ENCODE data around the gene HAGHL.
"Not testable (repeated sequence)": the region's sequence is repeated elsewhere in the genome, so short reads cannot be mapped to it uniquely, and the experiment has no call there.

The HAGHL gene

DNA sequence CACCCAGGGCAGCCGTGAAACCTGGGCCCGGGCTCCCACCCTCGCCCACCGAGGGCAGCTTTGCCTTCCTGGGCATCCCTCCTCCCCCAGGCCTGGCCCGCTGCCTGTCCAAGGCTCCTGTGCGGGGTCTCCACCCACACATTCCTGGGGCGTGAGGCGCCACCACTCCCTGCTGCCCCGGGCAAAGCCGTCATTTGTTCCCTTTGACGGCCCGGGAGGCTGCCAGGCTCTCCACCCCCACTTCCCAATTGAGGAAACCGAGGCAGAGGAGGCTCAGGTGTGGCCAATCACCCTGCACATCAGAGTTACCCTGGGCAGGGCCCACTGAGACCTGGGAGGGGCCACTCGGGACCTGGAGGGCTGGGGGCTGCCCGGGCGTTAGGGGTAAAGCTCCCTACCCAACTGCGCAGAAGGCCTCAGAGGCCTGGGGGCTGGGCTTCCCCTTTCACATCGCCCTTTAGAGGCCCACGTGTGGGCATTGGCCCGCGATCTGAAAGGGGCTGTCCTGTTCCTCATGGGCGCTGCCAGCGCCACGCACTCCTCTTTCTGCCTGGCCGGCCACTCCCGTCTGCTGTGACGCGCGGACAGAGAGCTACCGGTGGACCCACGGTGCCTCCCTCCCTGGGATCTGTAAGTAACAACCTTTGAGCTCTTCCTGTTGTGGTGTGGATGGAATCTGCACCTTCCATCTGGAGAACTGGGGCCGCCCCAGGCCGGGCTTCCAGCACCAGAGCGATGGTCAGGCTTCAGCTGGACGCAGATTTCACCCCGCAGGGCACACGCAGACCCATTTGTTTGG, 33.8 kb downstream of the HAGHL start, which contains the start of gene MSLN:
Gene MSLN, plus strand, starts transcription at position 190 of the 799 bp plus-strand sequence. CDS start 1,947 bp downstream, outside the sequence.
- no peak for DNase-seq

DNA sequence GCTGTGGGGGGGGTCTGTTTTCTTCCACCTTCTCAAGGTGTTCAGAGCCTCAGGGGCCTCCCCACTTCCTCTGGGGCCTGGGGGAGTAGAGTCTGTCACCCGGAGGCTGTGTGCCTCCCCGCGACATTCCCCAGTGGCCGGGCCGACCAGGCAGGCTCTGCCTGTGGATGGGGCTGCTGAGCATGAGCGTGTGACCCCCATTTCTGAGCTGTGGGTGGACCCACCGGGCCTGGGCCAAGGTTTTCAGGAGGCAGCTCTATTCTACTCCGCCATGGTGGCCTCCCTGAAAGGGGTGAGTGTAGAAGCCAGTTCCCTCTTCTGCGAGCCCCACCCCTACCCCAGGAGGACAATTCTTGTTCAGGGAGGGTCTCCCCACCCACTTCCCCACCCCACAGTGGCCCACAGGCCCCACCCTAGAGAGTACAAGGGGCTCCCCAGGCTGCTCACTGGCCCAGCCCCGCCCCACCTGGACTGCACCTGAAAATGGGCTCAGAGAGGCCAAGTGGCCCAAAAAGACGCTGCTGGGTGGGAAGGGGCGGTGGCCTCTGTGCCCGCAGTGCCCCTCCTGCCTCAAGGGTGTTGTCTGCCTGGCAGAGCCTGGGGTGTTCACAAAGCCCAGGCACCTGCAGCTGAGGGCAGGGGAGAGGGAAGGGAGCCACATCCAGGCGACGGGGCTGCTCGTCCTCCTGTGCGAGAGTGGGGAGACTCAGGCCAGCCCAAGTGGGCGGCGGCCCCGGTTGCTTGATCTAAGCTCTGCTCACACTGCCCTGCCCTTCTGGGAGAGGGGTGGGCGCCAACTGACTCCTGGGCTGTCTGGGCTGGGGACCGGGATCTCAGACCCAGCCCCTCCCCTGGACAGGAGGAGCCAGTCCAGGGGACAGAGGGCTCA, 35.0 kb downstream of the HAGHL start:
- DNase-seq: no peak

DNA sequence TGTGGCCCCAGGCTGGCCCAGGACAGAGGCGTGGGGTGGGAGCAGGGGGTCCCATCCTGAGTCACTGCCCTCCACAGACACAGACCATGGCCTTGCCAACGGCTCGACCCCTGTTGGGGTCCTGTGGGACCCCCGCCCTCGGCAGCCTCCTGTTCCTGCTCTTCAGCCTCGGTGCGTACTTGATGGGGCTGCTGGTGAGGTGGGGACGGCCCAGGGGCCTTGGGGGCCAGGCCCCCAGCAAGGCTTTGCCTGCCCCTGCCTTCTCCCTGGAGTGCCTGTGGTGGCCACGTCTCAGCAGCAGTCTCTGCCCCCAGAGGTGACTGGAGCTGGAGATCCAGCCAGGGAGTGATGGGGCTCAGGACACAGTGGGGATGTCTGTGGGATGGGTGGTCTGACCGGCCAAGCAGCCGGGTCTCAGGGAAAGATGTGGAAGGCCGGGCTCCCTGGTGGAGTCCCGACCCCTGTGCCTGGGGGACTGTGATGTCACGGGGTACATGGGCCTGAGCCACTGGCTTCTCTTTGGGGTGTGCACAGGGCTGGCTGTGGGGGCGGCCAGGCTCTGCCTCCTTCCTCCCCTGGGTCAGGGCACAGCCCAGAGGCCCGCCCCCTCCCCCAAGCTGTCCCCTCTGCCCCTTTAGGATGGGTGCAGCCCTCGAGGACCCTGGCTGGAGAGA, 35.8 kb downstream of the HAGHL start:
- DNase-seq: no peak

DNA sequence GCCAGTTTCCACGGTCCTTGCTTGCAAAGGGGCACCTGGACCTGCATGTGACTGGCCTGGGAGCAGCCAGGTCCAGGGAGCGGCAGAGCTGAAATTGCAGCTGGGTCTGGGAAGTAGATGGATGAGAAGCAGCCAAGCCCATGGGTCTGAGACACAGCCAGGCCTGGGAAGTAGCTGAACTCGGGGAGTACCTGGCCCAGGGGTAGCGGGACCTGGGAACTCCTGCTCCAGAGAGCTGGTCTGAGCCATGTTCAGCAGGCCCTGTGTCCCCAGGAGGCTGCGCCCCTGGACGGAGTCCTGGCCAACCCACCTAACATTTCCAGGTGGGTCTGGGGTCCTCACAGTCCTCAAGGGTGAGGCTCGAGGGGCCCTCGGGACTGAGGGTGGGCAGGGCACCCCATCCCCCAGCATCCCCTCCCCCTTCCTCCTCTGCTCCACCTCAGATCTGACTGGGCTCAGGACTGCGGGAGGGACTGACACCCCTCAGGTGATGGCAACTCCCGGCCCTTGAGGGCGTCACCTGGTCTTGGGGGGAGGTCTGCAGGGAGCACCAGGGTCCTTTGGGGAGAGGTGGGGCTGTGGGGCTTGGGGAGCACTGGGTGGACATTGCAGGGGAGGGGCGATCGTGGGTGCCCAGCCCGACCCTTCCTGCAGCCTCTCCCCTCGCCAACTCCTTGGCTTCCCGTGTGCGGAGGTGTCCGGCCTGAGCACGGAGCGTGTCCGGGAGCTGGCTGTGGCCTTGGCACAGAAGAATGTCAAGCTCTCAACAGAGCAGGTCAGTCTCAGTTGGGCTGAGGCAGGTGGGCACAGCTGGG, 36.7 kb downstream of the HAGHL start:
- no peak for DNase-seq

DNA sequence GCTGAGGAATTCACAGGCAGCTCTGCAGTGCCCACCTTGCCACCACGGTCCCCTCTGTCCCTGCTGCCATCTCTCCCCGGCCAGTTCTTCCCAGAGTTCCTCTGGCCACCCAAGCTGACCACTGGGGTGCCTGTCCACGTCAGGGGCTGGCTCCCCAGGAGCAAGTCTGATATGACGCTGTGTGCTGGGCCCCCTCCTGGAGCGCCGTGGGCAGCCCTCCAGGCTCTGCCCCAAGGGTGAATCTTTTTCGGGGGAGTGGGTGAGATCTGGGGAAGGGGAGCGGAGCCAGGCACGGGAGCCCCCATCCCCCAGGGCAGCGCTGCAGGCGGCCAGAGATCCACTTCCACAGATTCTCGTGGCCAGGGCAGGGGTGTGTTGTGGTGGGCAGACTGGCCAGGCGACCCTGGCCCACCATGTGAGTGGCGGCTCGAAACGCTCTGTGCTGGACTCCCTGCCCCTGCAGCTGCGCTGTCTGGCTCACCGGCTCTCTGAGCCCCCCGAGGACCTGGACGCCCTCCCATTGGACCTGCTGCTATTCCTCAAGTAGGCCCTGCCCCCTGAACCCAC, 37.4 kb downstream of the HAGHL start:
- no peak for DNase-seq

- no peak for DNase-seq
These were observed 38.1 kb downstream of the HAGHL start for GRCh38 chr16:764848-765487.

- no peak for DNase-seq
These were observed 38.6 kb downstream of the HAGHL start for GRCh38 chr16:765488-765865.

- no peak for DNase-seq
These were observed 39.3 kb downstream of the HAGHL start for GRCh38 chr16:766008-766819.

DNA sequence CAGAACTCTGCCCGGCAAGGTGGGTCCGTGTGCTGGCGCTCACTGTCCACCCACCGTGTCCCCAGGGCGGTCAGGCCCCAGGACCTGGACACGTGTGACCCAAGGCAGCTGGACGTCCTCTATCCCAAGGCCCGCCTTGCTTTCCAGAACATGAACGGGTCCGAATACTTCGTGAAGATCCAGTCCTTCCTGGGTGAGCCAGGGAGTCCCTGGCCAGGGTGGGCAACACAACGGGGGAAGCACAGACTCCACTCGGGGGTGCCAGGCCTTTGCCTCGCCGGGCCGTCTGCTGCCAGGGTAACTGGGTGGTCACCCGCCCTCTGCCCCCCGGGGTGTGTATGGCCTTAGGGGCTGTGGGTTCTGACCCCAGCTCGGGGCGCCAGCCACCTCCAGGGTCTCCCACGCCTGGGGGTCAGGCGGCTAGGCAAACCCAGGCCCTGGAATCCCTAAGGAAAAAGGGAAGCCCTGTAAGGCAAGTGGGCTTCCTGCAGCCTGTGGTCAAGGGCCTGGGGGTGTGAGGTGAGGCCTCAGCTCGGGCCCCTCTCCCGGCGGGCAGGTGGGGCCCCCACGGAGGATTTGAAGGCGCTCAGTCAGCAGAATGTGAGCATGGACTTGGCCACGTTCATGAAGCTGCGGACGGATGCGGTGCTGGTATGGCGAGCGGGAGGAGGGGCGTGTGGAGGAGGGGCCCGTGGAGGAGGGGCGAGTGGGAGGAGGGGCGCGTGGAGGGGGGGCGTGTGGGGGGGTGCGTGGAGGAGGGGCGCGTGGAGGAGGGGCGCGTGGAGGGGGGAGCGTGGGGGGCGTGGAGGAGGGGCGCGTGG, 40.1 kb downstream of the HAGHL start:
- no peak for DNase-seq

DNA sequence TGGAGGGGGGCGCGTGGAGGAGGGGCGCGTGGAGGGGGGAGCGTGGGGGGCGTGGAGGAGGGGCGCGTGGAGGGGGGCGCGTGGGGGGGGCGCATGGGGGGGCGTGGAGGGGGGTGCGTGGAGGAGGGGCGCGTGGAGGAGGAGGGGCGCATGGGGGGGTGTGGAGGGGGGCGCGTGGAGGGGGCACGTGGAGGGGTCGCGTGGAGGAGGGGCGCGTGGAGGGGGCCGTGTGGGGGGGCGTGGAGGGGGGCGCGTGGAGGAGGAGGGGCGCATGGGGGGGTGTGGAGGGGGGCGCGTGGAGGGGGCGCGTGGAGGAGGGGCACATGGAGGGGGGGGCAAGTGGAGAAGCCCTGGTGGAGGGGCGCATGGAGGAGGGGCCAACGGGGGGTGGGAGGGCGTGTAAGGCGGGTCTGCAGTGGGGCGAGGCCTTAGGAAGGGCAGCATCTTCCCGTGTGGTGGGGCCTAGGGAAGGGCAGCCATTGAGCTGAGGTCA, 40.9 kb downstream of the HAGHL start:
- no peak for DNase-seq

GRCh38 chr16:768428-768827, 41.5 kb downstream of the HAGHL start:
- DNase-seq: no peak

GRCh38 chr16:769184-769784, 42.4 kb downstream of the HAGHL start:
- DNase-seq: no peak

- DNase-seq: no peak
These were observed 43.0 kb downstream of the HAGHL start for GRCh38 chr16:769934-770333.

GRCh38 chr16:770411-770810, 43.5 kb downstream of the HAGHL start:
- DNase-seq: no peak

GRCh38 chr16:772959-773358, 46.1 kb downstream of the HAGHL start:
- DNase-seq: no peak

- DNase-seq: no peak
These were observed 47.4 kb downstream of the HAGHL start for GRCh38 chr16:774086-775001.

GRCh38 chr16:775236-775796, 48.4 kb downstream of the HAGHL start:
- DNase-seq: no peak

DNA sequence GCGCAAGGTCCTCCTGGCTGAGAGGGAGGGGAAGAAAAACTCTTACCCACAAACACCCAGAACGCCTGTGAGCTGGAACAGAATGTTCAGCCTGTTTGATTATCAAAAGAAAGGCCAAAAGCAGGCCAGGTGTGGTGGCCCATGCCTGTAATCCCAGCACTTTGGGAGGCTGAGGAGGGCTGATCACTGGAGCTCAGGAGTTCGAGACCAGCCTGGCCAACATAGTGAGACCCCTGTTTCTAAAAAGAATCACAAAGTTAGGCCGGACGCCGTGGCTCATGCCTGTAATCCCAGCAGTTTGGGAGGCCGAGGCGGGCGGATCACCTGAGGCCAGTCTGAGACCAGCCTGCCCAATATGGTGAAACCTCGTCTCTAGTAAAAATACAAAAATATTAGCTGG, 49.4 kb downstream of the HAGHL start:
- DNase-seq: not testable (repeated sequence)
